ENCODE results near the gene TRIM17. TPM values are rescaled to one million over a fixed set of nuclear protein-coding genes. Genes with fewer than 3 reads are reported as not detected.
A peak's percentile ranks its signal among the peaks of the same experiment; 100 is the strongest.

TRIM17 gene
- total and polyA plus RNA-seq, 9 of the 15 experiments (the other 6 are each of a cell fraction or from before 2014, with no cell fraction given), result not detected

- TF ChIP-seq, protein P1, sequence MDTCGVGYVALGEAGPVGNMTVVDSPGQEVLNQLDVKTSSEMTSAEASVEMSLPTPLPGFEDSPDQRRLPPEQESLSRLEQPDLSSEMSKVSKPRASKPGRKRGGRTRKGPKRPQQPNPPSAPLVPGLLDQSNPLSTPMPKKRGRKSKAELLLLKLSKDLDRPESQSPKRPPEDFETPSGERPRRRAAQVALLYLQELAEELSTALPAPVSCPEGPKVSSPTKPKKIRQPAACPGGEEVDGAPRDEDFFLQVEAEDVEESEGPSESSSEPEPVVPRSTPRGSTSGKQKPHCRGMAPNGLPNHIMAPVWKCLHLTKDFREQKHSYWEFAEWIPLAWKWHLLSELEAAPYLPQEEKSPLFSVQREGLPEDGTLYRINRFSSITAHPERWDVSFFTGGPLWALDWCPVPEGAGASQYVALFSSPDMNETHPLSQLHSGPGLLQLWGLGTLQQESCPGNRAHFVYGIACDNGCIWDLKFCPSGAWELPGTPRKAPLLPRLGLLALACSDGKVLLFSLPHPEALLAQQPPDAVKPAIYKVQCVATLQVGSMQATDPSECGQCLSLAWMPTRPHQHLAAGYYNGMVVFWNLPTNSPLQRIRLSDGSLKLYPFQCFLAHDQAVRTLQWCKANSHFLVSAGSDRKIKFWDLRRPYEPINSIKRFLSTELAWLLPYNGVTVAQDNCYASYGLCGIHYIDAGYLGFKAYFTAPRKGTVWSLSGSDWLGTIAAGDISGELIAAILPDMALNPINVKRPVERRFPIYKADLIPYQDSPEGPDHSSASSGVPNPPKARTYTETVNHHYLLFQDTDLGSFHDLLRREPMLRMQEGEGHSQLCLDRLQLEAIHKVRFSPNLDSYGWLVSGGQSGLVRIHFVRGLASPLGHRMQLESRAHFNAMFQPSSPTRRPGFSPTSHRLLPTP (IDR thresholded peaks at IDR 0.05; ENCODE audit: borderline replicate concordance, extremely low read depth, insufficient read length), result no peak
- TF ChIP-seq HDAC3 (IDR thresholded peaks at IDR 0.05; ENCODE audit: borderline replicate concordance, partially characterized antibody) (no peak), ZNF12 (CRISPR knock-in tag; IDR thresholded peaks at IDR 0.05) (peak; percentile 51; the same call in 1 of the 2 replicates), SMAD3 (CRISPR knock-in tag; conservative IDR thresholded peaks at IDR 0.05) (peak; percentile 89), NCOA6 (IDR thresholded peaks at IDR 0.05) (no peak), HEY1 (CRISPR knock-in tag; IDR thresholded peaks at IDR 0.05; ENCODE audit: borderline replicate concordance) (peak; percentile 26; the same call in 1 of the 2 replicates), ARNT (IDR thresholded peaks at IDR 0.05) (peak in 1 of 2 experiments; percentile 59; a peak in 1 of 4 replicates), PHB2 (IDR thresholded peaks at IDR 0.05; ENCODE audit: low read depth) (peak; percentile 59; the same call in 1 of the 2 replicates), E2F1 (CRISPR knock-in tag; IDR thresholded peaks at IDR 0.05) (peak; percentile 44; the same call in 1 of the 2 replicates), SETDB1 (IDR thresholded peaks at IDR 0.05; ENCODE audit: low read length) (no peak), HNRNPK (IDR thresholded peaks at IDR 0.05; ENCODE audit: low read depth, low read length, poor library complexity, severe bottlenecking) (no peak), CHD2 (IDR thresholded peaks at IDR 0.05; ENCODE audit: low read depth, low read length) (0 out of 2 replicates have a peak, but pooled peaks have one; percentile 22), TARDBP (IDR thresholded peaks at IDR 0.05) (peak; percentile 88), NR4A1 (CRISPR knock-in tag; IDR thresholded peaks at IDR 0.05) (no peak), NR4A1 (tag; IDR thresholded peaks at IDR 0.05) (peak; percentile 86), HNRNPUL1 (IDR thresholded peaks at IDR 0.05; ENCODE audit: low read length) (no peak), GTF2A2 (tag; IDR thresholded peaks at IDR 0.05) (no peak), TGIF2 (CRISPR knock-in tag; IDR thresholded peaks at IDR 0.05) (no peak), MEIS2 (IDR thresholded peaks at IDR 0.05; ENCODE audit: partially characterized antibody) (peak; percentile 86), TEAD1 (CRISPR knock-in tag; IDR thresholded peaks at IDR 0.05) (peak; percentile 69 to 87; a peak in 3 of 4 replicates)
- TF ChIP-seq, protein P2, sequence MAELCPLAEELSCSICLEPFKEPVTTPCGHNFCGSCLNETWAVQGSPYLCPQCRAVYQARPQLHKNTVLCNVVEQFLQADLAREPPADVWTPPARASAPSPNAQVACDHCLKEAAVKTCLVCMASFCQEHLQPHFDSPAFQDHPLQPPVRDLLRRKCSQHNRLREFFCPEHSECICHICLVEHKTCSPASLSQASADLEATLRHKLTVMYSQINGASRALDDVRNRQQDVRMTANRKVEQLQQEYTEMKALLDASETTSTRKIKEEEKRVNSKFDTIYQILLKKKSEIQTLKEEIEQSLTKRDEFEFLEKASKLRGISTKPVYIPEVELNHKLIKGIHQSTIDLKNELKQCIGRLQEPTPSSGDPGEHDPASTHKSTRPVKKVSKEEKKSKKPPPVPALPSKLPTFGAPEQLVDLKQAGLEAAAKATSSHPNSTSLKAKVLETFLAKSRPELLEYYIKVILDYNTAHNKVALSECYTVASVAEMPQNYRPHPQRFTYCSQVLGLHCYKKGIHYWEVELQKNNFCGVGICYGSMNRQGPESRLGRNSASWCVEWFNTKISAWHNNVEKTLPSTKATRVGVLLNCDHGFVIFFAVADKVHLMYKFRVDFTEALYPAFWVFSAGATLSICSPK (IDR thresholded peaks at IDR 0.05; ENCODE audit: borderline replicate concordance), result no peak
- TF ChIP-seq, protein P3, sequence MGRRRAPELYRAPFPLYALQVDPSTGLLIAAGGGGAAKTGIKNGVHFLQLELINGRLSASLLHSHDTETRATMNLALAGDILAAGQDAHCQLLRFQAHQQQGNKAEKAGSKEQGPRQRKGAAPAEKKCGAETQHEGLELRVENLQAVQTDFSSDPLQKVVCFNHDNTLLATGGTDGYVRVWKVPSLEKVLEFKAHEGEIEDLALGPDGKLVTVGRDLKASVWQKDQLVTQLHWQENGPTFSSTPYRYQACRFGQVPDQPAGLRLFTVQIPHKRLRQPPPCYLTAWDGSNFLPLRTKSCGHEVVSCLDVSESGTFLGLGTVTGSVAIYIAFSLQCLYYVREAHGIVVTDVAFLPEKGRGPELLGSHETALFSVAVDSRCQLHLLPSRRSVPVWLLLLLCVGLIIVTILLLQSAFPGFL (CRISPR knock-in tag; IDR thresholded peaks at IDR 0.05), result no peak
Observed at GRCh38 chr1:228368801-228369607, 47.7 kb downstream of the TRIM17 start (continued).

All from K562 (cell line).